ENCODE results near the gene FAM184A.

DNA sequence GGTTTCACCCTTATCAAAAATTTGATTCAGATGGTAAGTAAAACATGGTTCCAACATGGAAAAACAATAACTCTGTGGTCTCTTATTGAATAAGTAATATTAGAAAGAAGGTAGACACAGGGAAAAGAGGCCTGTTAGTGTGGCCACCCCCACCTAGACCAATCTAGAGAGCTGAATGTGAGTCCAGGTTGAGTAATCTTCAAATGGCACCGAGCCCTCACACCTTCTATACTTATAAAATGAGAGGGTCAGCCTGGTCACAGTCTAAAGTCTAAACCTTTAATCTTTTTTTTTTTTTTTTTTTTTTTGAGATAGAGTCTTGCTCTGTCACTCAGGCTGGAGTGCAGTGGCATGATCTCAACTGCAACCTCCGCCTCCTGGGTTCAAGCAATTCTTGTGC lies 6.9 kb downstream of the FAM184A start:
- TF ChIP-seq POLR2AphosphoS5 (IDR thresholded peaks at IDR 0.05): no peak
- TF ChIP-seq, protein P1, sequence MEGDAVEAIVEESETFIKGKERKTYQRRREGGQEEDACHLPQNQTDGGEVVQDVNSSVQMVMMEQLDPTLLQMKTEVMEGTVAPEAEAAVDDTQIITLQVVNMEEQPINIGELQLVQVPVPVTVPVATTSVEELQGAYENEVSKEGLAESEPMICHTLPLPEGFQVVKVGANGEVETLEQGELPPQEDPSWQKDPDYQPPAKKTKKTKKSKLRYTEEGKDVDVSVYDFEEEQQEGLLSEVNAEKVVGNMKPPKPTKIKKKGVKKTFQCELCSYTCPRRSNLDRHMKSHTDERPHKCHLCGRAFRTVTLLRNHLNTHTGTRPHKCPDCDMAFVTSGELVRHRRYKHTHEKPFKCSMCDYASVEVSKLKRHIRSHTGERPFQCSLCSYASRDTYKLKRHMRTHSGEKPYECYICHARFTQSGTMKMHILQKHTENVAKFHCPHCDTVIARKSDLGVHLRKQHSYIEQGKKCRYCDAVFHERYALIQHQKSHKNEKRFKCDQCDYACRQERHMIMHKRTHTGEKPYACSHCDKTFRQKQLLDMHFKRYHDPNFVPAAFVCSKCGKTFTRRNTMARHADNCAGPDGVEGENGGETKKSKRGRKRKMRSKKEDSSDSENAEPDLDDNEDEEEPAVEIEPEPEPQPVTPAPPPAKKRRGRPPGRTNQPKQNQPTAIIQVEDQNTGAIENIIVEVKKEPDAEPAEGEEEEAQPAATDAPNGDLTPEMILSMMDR (IDR thresholded peaks at IDR 0.05): no peak
- no peak for TF ChIP-seq POLR2A (IDR thresholded peaks at IDR 0.05)

All from breast epithelium (tissue), 3 donors.